ENCODE measurements around the gene RPL37. TPM values are rescaled to one million over a fixed set of nuclear protein-coding genes. Genes with fewer than 3 reads are reported as not detected.

RPL37 gene
- total RNA-seq, 2 donors from 2014 or later = 51.2 to 95.3 TPM

DNA sequence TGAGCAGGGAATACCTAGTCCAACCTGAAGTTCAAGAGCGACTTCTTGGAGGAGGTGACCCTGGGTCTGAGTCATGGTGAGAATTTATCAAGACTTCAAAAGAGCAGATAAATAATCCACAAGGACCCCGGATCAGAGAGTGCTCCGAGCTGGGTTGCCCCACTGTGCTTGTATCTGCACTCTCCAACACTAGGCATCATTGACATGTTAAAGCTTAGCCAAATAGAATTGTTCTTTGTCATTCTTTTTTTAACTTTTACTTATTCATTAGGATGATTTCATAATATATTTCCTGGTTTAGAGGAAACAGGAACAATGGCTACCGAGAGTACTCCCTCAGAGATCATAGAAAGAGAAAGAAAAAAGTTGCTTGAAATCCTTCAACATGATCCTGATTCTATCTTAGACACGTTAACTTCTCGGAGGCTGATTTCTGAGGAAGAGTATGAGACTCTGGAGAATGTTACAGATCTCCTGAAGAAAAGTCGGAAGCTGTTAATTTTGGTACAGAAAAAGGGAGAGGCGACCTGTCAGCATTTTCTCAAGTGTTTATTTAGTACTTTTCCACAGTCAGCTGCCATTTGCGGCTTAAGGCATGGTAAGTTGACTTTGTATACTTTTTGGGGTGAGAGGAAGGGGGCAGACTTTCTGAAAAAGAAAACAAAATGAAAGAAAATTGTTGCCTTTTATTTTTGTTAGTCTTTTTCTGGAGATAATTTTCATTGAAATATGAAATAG, 6.2 kb upstream of the RPL37 start, which contains the start of gene CARD6:
Gene CARD6 (plus strand): TSS at position 300 of the 738 bp plus-strand sequence. CDS start 16 bp downstream, at position 316.
- H3K9me3 ChIP-seq = no peaks in the 10 kb centered on the region
- H3K27ac ChIP-seq = peak within 1 kb of the TSS; percentile 75 to 76
- H3K4me1 ChIP-seq = peaks cover 0 to 7% of the 10 kb centered on the region in 2 donors
- no peaks in the 10 kb centered on the region for H3K36me3 ChIP-seq
- no peaks in the 10 kb centered on the region for H3K27me3 ChIP-seq
- DNase-seq (ENCODE audit: low spot score) = no peak
- TF ChIP-seq, protein P1, sequence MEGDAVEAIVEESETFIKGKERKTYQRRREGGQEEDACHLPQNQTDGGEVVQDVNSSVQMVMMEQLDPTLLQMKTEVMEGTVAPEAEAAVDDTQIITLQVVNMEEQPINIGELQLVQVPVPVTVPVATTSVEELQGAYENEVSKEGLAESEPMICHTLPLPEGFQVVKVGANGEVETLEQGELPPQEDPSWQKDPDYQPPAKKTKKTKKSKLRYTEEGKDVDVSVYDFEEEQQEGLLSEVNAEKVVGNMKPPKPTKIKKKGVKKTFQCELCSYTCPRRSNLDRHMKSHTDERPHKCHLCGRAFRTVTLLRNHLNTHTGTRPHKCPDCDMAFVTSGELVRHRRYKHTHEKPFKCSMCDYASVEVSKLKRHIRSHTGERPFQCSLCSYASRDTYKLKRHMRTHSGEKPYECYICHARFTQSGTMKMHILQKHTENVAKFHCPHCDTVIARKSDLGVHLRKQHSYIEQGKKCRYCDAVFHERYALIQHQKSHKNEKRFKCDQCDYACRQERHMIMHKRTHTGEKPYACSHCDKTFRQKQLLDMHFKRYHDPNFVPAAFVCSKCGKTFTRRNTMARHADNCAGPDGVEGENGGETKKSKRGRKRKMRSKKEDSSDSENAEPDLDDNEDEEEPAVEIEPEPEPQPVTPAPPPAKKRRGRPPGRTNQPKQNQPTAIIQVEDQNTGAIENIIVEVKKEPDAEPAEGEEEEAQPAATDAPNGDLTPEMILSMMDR (IDR thresholded peaks at IDR 0.05) = peak in 1 of 2 donors; percentile 16
- H3K4me3 ChIP-seq = peak within 1 kb of the TSS; percentile 41 to 47

DNA sequence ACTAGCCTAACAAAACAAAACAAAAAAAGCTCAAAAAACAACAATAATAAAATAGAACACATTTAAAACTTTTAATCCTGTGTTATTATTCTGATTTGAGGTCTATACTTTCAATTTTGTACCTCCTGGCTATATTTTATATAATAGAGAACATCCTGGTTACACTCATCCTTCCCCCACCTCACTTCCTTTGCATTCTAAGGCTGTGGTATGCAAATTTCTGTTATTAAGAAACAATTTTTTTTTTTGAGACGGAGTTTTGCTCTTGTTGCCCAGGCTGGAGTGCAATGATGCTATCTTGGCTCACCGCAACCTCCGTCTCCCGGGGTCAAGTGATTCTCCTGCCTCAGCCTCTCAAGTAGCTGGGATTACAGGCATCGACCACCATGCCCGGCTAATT, 3.1 kb upstream of the RPL37 start:
- H3K4me1 ChIP-seq = peaks cover 0 to 27% of the 10 kb centered on the region in 2 donors
- TF ChIP-seq, protein P1 (IDR thresholded peaks at IDR 0.05) = no peak

DNA sequence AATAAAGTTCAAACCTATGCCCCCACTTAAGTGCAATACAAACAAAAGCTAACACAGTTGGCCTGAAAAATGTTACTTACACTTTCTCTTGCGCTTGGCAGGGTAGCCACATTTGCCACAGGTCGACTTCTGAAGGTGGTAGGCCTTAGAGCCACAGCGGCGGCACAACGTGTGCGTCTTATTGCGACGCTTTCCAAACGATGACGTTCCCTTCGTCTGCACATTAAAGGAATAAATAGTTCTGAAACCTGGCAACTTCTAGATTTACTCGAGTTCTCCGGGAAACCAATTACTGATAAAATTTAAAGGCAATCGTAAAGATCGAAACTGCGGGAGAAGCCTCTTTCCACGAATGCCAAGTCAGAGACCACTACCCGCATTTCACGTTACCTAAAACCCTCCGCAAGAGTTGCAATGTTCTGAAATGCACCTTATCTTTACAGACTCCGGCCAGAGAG, 602 bp downstream of the RPL37 start:
- DNase-seq (ENCODE audit: low spot score) = no peak
- TF ChIP-seq, protein P1 (IDR thresholded peaks at IDR 0.05) = no peak
- H3K4me1 ChIP-seq = peaks cover 0 to 25% of the 10 kb centered on the region in 2 donors

More for the DNA sequence above, 3.1 kb upstream of the RPL37 start:
- Histone ChIP-seq H3K4me3 (no peak overlapping the region), H3K36me3 (peaks cover 12% of the 10 kb centered on the region), H3K27ac (no peak overlapping the region), H3K9me3 (no peaks in the 10 kb centered on the region), H3K27me3 (no peaks in the 10 kb centered on the region)
- DNase-seq (ENCODE audit: low spot score) = no peak

DNA sequence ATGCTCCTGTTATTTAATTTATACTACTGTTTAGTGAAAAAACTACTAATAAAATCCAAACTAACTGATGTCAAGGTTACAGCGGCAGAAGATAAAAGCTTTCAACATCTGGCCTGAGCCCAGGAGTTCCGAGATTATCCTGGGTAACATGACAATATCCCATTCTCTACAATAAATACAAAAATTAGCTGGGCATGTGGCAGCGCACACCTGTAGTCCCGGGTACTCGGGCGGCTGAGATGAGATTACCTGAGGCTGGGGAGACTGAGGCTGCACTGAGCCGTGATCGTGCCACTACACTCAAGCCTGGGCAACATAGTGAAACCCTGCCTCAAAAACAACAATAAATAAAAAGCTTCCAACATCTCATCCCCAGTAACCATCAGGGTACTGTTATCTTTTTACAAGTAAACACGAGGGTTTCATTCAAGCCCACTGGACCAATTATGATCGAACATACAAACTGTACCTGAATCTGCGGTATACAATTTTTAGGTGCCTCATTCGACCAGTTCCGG, 1.3 kb downstream of the RPL37 start:
- no peaks in the 10 kb centered on the region for H3K9me3 ChIP-seq
- H3K27ac ChIP-seq = peak overlapping the region; percentile 96 to 97
- H3K4me3 ChIP-seq = peak overlapping the region; percentile 61 to 69
- H3K36me3 ChIP-seq = peaks cover 55% of the 10 kb centered on the region
- H3K4me1 ChIP-seq = peaks cover 0 to 25% of the 10 kb centered on the region in 2 donors
- H3K27me3 ChIP-seq = no peaks in the 10 kb centered on the region
- DNase-seq (ENCODE audit: low spot score) = no peak
- TF ChIP-seq, protein P1 (IDR thresholded peaks at IDR 0.05) = no peak

More for the DNA sequence above, 602 bp downstream of the RPL37 start:
- H3K36me3 ChIP-seq = peaks cover 48% of the 10 kb centered on the region
- peak overlapping the region; percentile 96 to 97 for H3K27ac ChIP-seq
- H3K9me3 ChIP-seq = no peaks in the 10 kb centered on the region
- no peaks in the 10 kb centered on the region for H3K27me3 ChIP-seq
- peak overlapping the region; percentile 61 to 69 for H3K4me3 ChIP-seq

DNA sequence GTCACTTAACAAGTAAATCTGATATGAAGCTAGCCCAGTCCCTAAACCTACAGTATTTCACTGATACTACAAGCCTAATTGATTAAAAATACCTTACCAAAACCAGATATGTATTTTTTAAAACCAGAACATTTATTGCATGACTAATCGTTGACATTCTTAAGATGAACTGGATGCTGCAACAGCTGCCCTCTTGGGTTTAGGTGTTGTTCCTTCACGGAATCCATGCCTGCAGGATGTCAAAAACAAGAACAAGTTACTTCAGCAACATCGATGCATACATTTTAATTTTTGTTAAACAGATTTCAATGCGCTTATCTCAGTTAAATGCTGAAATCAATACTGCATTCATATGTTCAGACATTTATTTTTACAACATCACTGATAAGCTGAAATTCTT, 2.7 kb downstream of the RPL37 start:
- Histone ChIP-seq H3K27me3 (no peaks in the 10 kb centered on the region), H3K27ac (no peak overlapping the region), H3K4me3 (no peak overlapping the region), H3K4me1 (peaks cover 0 to 25% of the 10 kb centered on the region in 2 donors), H3K9me3 (no peaks in the 10 kb centered on the region), H3K36me3 (peaks cover 69% of the 10 kb centered on the region)
- TF ChIP-seq, protein P1 (IDR thresholded peaks at IDR 0.05) = no peak
- no peak for DNase-seq (ENCODE audit: low spot score)

Measured in right atrium auricular region (tissue), 2 donors.